ENCODE measurements around the gene ACAD11. TPM values are rescaled to one million over a fixed set of nuclear protein-coding genes. Genes with fewer than 3 reads are reported as not detected.

ACAD11 gene
- total and polyA plus RNA-seq, 2 experiments from 2014 or later = 24.9 to 48.6 TPM

Other genes starting within 250 kb of the ACAD11 start
- gene DNAJC13, start 242.3 kb downstream of the ACAD11 start, total RNA-seq = 52.3 and 55.4 TPM in 2 replicates
- 13.1 and 15.1 TPM in 2 replicates for gene DNAJC13, start 242.3 kb downstream of the ACAD11 start, polyA plus RNA-seq
- 1.8 and 2.0 TPM in 2 replicates for gene ACKR4, start 62.5 kb downstream of the ACAD11 start, total RNA-seq
- gene ACKR4, start 62.5 kb downstream of the ACAD11 start, polyA plus RNA-seq = 0.15 and 1.2 TPM in 2 replicates
- 35.9 and 42.4 TPM in 2 replicates for gene UBA5, start 520 bp upstream of the ACAD11 start, total RNA-seq
- 26.9 and 34.0 TPM in 2 replicates for gene UBA5, start 520 bp upstream of the ACAD11 start, polyA plus RNA-seq
- 22.5 and 25.6 TPM in 2 replicates for gene NPHP3, start 62.6 kb upstream of the ACAD11 start, total RNA-seq
- gene NPHP3, start 62.6 kb upstream of the ACAD11 start, polyA plus RNA-seq = 12.0 and 13.1 TPM in 2 replicates

Data from hepatocyte (in vitro differentiated cells).